B cell (primary cell): ENCODE results near the gene TBC1D23. TPM values are rescaled to one million over a fixed set of nuclear protein-coding genes. Genes with fewer than 3 reads are reported as not detected.
"Not testable (repeated sequence)": the region's sequence is repeated elsewhere in the genome, so short reads cannot be mapped to it uniquely, and the experiment has no call there.

Experiments
- ATAC-seq: fragments of 200-7000 bp; cut with Tn5 transposase; one replicate; pipeline ENCODE4 v1.10.0; 2021; ENCODE audit warnings: low read depth, mild to moderate bottlenecking, moderate number of reproducible peaks, moderate library complexity
- CTCF ChIA-PET: fragments of 350-600 bp; sonication (Branson Sonifier 250); formaldehyde crosslinking; loops from one replicate; lab custom pipeline; 2021; ENCODE audit warnings: antibody characterized with exemption, inconsistent platforms; lab: Charles Lee
- POLR2A ChIA-PET: fragments of 350-600 bp; sonication (Branson Sonifier 250); formaldehyde crosslinking; loops from one replicate; lab custom pipeline; 2021; ENCODE audit warnings: antibody characterized with exemption; lab: Charles Lee
- DNase-seq: peaks from one replicate; pipeline ENCODE4 v3.0.0; 2013
- H2AFZ ChIP-seq: 2 replicates; pipeline ENCODE4 v1.6.1; 2012; ENCODE audit warnings: mild to moderate bottlenecking, low read depth, low read length; ENCODE audit not compliant: insufficient read depth, poor library complexity, severe bottlenecking
- H3K27ac ChIP-seq, 2 donors: 1 replicate in 1 of 2; 2 replicates in 1 of 2; pipeline ENCODE4 v1.5.1; 2012 to 2013; ENCODE audit warnings: low read length in 2 of 2, mild to moderate bottlenecking in 2 of 2, moderate library complexity in 1 of 2
- H3K27me3 ChIP-seq, 4 experiments: fragments of 200-600 bp in 1 of 4; sonication (generic) in 1 of 4; replicated peaks in 1 of 4; 1 replicate in 2 of 4; 2 replicates in 2 of 4; pipeline versions ENCODE4 v1.6.1 to v1.7.0; 2013 to 2016; ENCODE audit warnings: low read length in 3 of 4, mild to moderate bottlenecking in 2 of 4, mixed read lengths in 1 of 4, moderate library complexity in 1 of 4; ENCODE audit not compliant: insufficient read depth in 4 of 4, control insufficient read depth in 3 of 4; ENCODE audit errors: control extremely low read depth in 1 of 4
- H3K36me3 ChIP-seq, 2 experiments: replicated peaks in 1 of 2; 1 replicate in 1 of 2; 2 replicates in 1 of 2; pipeline versions ENCODE4 v1.6.1 to v1.7.1; 2013; ENCODE audit warnings: low read length in 1 of 2; ENCODE audit not compliant: insufficient read depth in 2 of 2, control insufficient read depth in 1 of 2; ENCODE audit errors: control extremely low read depth in 1 of 2, extremely low read depth in 1 of 2
- H3K4me1 ChIP-seq, 2 donors: fragments of 200-600 bp in 1 of 2; sonication (generic) in 1 of 2; 1 replicate in 1 of 2; 2 replicates in 1 of 2; pipeline versions ENCODE4 v1.5.1 to v1.6.1; 2013 to 2017; ENCODE audit warnings: low read length in 2 of 2; ENCODE audit not compliant: control insufficient read depth in 2 of 2, insufficient read depth in 2 of 2
- H3K4me2 ChIP-seq: replicated peaks from 2 replicates; pipeline ENCODE3; 2012; ENCODE audit warnings: mild to moderate bottlenecking, low read depth, low read length; ENCODE audit not compliant: poor library complexity, severe bottlenecking
- H3K4me3 ChIP-seq, 5 experiments: fragments of 200-600 bp in 1 of 5; sonication (generic) in 1 of 5; 1 replicate in 3 of 5; 2 replicates in 2 of 5; pipeline versions ENCODE4 v1.5.1 to v1.7.0; 2011 to 2016; ENCODE audit warnings: low read length in 4 of 5, mild to moderate bottlenecking in 4 of 5, low read depth in 2 of 5, control low read depth in 1 of 5, moderate library complexity in 1 of 5; ENCODE audit not compliant: insufficient read depth in 1 of 5; ENCODE audit errors: control extremely low read depth in 1 of 5, extremely low read depth in 1 of 5
- H3K79me2 ChIP-seq: fragments of 200-600 bp; sonication (generic); one replicate; pipeline ENCODE4 v1.6.0; 2016; ENCODE audit warnings: low read length; ENCODE audit not compliant: control insufficient read depth, insufficient read depth
- H3K9ac ChIP-seq: fragments of 200-600 bp; sonication (generic); 2 replicates; pipeline ENCODE4 v1.6.1; 2017; ENCODE audit warnings: mild to moderate bottlenecking, low read length, moderate library complexity
- H3K9me3 ChIP-seq, 3 donors: one replicate each; pipeline versions ENCODE4 v1.6.1 to v1.7.1; 2013; ENCODE audit warnings: low read length in 2 of 3; ENCODE audit not compliant: control insufficient read depth in 2 of 3, insufficient read depth in 1 of 3; ENCODE audit errors: control extremely low read depth in 1 of 3
- H4K20me1 ChIP-seq: 2 replicates; pipeline ENCODE4 v1.6.0; 2012; ENCODE audit warnings: mild to moderate bottlenecking, low read length; ENCODE audit not compliant: insufficient read depth, control insufficient read depth, poor library complexity, severe bottlenecking
- H3K27ac Mint-ChIP-seq: one replicate; pipeline ENCODE4 v1.8.0; 2021; ENCODE audit warnings: mixed read lengths
- H3K27me3 Mint-ChIP-seq: one replicate; pipeline ENCODE4 v1.8.0; 2021; ENCODE audit warnings: mixed read lengths
- H3K4me1 Mint-ChIP-seq: one replicate; pipeline ENCODE4 v1.8.0; 2021; ENCODE audit warnings: mixed read lengths
- H3K4me3 Mint-ChIP-seq: one replicate; pipeline ENCODE4 v1.8.0; 2021; ENCODE audit warnings: mixed read lengths
- H3K9me3 Mint-ChIP-seq: one replicate; pipeline ENCODE4 v1.8.0; 2022; ENCODE audit warnings: mixed read lengths; ENCODE audit not compliant: insufficient read depth
- EZH2 ChIP-seq: IDR thresholded peaks from 2 replicates; pipeline ENCODE4 v1.6.1; 2012; ENCODE audit warnings: borderline replicate concordance, low read depth, mild to moderate bottlenecking, moderate library complexity, low read length; ENCODE audit not compliant: insufficient read depth, poor library complexity, severe bottlenecking
- WGBS: methylation state at CpG from one replicate; pipeline ENCODE4 v1.1.5; 2013; ENCODE audit warnings: missing lambda C conversion rate; ENCODE audit not compliant: insufficient coverage; 5-methylcytosine and 5-hydroxymethylcytosine counted together
- intact Hi-C: fragments of 100-400 bp; cut with micrococcal nuclease; formaldehyde crosslinking; loops from one replicate; pipeline ENCODE4 v1.10.0; 2022
- polyA plus RNA-seq: library from polyadenylated mRNA; depleted of rRNA; stranded (reverse); fragments of >200 nt; gene quantifications from 2 replicates; pipeline ENCODE4 v1.2.3, GENCODE V29; 2012
- total RNA-seq, 2 donors: library from RNA; stranded (reverse); fragments of 120-200 nt in 1 of 2; gene quantifications; 1 replicate in 1 of 2; 2 replicates in 1 of 2; pipeline versions ENCODE4 v1.2.3 to v1.2.4, GENCODE V29; 2013 to 2022
- TF ChIP-seq, protein P1 (sequence below): fragments of 200-600 bp; IDR thresholded peaks from one replicate; pipeline ENCODE4 v1.8.0; 2022; ENCODE audit warnings: antibody characterized with exemption, mild to moderate bottlenecking

Gene TBC1D23
- total and polyA plus RNA-seq, 2 donors (not counting 1 experiment from before 2014, with no cell fraction given) = 7.2 to 36.5 TPM

DNA sequence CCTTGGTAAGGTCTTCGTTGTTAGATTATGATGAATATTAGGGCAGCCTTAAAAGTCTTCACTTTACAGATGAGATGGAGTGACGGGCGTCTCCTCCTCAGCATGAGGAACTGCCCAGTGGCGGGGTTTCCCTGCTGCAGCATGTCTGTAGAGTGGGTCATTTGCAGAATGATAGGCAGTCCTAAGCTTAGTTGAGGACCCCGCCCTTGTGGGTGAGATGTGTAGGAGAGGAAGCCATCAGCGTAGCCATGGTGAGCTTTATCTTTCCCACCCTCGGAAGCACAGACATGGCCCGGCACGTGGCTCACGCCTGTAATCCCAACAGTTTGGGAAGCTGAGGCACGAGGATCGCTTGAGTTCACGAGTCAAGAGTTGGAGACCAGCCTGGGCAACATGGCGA, 74.6 kb downstream of the TBC1D23 start:
- H3K9me3 ChIP-seq = no peaks in the 10 kb centered on the region
- H3K4me3 ChIP-seq = peak overlapping the region; percentile 54 to 82 (median 72)
- peak overlapping the region; percentile 83 for H3K4me2 ChIP-seq
- peak overlapping the region; percentile 28 to 61 for H3K27ac ChIP-seq
- H2AFZ ChIP-seq = peak overlapping the region; percentile 97
- intact Hi-C loops = loop anchor here (2.0 kb wide), 1 partner anchor 19 kb away; no protein-coding TSS in a partner anchor
- peaks cover 6% of the 10 kb centered on the region for H3K79me2 ChIP-seq
- H3K9ac ChIP-seq = peak overlapping the region; percentile 79
- POLR2A ChIA-PET = no interaction called here
- Mint-ChIP-seq H3K27me3 (no peaks in the 10 kb centered on the region), H3K9me3 (no peaks in the 10 kb centered on the region), H3K27ac (peak overlapping the region; percentile 91), H3K4me1 (peaks cover 23% of the 10 kb centered on the region), H3K4me3 (peak overlapping the region; percentile 96)
- H3K27me3 ChIP-seq = no peaks in the 10 kb centered on the region
- TF ChIP-seq EZH2 = no peak
- TF ChIP-seq, protein P1, sequence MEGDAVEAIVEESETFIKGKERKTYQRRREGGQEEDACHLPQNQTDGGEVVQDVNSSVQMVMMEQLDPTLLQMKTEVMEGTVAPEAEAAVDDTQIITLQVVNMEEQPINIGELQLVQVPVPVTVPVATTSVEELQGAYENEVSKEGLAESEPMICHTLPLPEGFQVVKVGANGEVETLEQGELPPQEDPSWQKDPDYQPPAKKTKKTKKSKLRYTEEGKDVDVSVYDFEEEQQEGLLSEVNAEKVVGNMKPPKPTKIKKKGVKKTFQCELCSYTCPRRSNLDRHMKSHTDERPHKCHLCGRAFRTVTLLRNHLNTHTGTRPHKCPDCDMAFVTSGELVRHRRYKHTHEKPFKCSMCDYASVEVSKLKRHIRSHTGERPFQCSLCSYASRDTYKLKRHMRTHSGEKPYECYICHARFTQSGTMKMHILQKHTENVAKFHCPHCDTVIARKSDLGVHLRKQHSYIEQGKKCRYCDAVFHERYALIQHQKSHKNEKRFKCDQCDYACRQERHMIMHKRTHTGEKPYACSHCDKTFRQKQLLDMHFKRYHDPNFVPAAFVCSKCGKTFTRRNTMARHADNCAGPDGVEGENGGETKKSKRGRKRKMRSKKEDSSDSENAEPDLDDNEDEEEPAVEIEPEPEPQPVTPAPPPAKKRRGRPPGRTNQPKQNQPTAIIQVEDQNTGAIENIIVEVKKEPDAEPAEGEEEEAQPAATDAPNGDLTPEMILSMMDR = no peak
- DNase-seq (peak; percentile 52), ATAC-seq (peak; percentile 20)
- WGBS = 67% methylated on average over 13 of the region's 14 CpGs
- CTCF ChIA-PET = interaction anchor here (1.0 to 1.1 kb wide), 3 partner anchors 65 to 503 kb away, joined by 3 to 4 read pairs (median 3); no protein-coding TSS in a partner anchor
- no peaks in the 10 kb centered on the region for H4K20me1 ChIP-seq
- peaks cover 5 to 16% of the 10 kb centered on the region in 2 donors for H3K4me1 ChIP-seq
- H3K36me3 ChIP-seq = peaks cover 0 to 3% of the 10 kb centered on the region in 2 experiments

DNA sequence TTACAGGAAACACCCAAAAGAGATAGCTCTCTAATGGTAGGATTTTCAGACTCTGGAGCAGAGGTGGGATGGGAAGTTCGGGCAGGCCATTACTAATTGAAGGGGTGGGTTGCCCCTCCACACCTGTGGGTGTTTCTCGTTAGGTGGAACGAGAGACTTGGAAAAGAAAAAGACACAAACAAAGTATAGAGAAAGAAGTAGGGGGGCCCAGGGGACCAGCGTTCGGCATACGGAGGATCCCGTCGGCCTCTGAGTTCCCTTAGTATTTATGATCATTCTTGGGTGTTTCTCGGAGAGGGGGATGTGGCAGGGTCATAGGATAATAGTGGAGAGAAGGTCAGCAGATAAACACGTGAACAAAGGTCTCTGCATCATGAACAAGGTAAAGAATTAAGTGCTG, 75.4 kb downstream of the TBC1D23 start:
- H3K4me3 Mint-ChIP-seq, H3K79me2 ChIP-seq, H3K27me3 Mint-ChIP-seq, H3K4me2 ChIP-seq, ATAC-seq, H3K9me3 Mint-ChIP-seq, H3K9ac ChIP-seq, H3K36me3 ChIP-seq, H3K27me3 ChIP-seq, intact Hi-C loops, H3K4me3 ChIP-seq, H3K9me3 ChIP-seq, DNase-seq, H3K27ac ChIP-seq, H2AFZ ChIP-seq, POLR2A ChIA-PET, H4K20me1 ChIP-seq: not testable (repeated sequence)
- CTCF ChIA-PET = interaction anchor here (1.1 kb wide), 1 partner anchor 504 kb away, joined by 3 read pairs; no protein-coding TSS in a partner anchor
- WGBS = 98% methylated on average over 6 of the region's 10 CpGs
- Mint-ChIP-seq H3K4me1 (peaks cover 23% of the 10 kb centered on the region), H3K27ac (peak overlapping the region; percentile 16)
- peaks cover 5 to 16% of the 10 kb centered on the region in 2 donors for H3K4me1 ChIP-seq
